SU-DHL-6 (cell line): Measurements from ENCODE around the gene ATP4A.

Experiments used
- H2AFZ ChIP-seq: fragments of 200-600 bp; sonication (generic); 2 replicates; pipeline ENCODE4 v1.6.1; 2014; ENCODE audit warnings: low read depth, mild to moderate bottlenecking, moderate library complexity, mixed read lengths, antibody characterized with exemption, low read length; ENCODE audit not compliant: severe bottlenecking
- H3F3A ChIP-seq: fragments of 200-600 bp; shearing (Covaris generic); 2 replicates; pipeline ENCODE4 v1.6.0; 2016; ENCODE audit warnings: antibody characterized with exemption, mild to moderate bottlenecking; ENCODE audit not compliant: insufficient read depth
- H3K27ac ChIP-seq: fragments of 200-600 bp; sonication (generic); 2 replicates; pipeline ENCODE4 v1.5.1; 2016; ENCODE audit warnings: low read depth, mild to moderate bottlenecking, low read length, moderate library complexity, mixed read lengths
- H3K27me3 ChIP-seq: fragments of 200-600 bp; sonication (generic), shearing (Covaris generic); 2 replicates; pipeline ENCODE4 v1.6.0; 2014; ENCODE audit warnings: mild to moderate bottlenecking, low read length
- H3K36me3 ChIP-seq: fragments of 200-600 bp; sonication (generic); 2 replicates; pipeline ENCODE4 v1.6.1; 2014; ENCODE audit warnings: mild to moderate bottlenecking, low read length, mixed read lengths
- H3K4me2 ChIP-seq: fragments of 300-600, 200-600 bp; shearing (Covaris generic), sonication (generic); 2 replicates; pipeline ENCODE4 v1.6.0; 2014; ENCODE audit warnings: low read length, low read depth, mild to moderate bottlenecking; ENCODE audit not compliant: poor library complexity, severe bottlenecking
- H3K4me3 ChIP-seq: fragments of 200-600 bp; sonication (generic); 2 replicates; pipeline ENCODE4 v1.5.1; 2014; ENCODE audit warnings: antibody characterized with exemption, low read length, mild to moderate bottlenecking, mixed read lengths; ENCODE audit not compliant: insufficient read depth, poor library complexity, severe bottlenecking
- H3K79me2 ChIP-seq: fragments of 200-600 bp; sonication (generic); 2 replicates; pipeline ENCODE4 v1.6.1; 2014; ENCODE audit warnings: mild to moderate bottlenecking, low read length, moderate library complexity; ENCODE audit not compliant: insufficient read depth
- H3K9ac ChIP-seq: fragments of 200-600 bp; sonication (generic); 2 replicates; pipeline ENCODE4 v1.7.0; 2014; ENCODE audit warnings: mild to moderate bottlenecking, low read length
- H3K9me2 ChIP-seq: fragments of 200-600 bp; sonication (generic); replicated peaks from 2 replicates; pipeline ENCODE4 v1.6.1; 2014; ENCODE audit warnings: low read length; ENCODE audit not compliant: insufficient read depth
- H3K9me3 ChIP-seq: fragments of 200-600 bp; sonication (generic); 2 replicates; pipeline ENCODE4 v1.6.1; 2014; ENCODE audit warnings: low read length, mixed read lengths; ENCODE audit not compliant: insufficient read depth
- H4K20me1 ChIP-seq: fragments of 200-600 bp; sonication (generic); 2 replicates; pipeline ENCODE4 v1.6.1; 2014; ENCODE audit warnings: low read depth, mild to moderate bottlenecking, antibody characterized with exemption, low read length, moderate library complexity, mixed read lengths
- EZH2phosphoT487 ChIP-seq: fragments of 200-600 bp; sonication (generic), shearing (Covaris generic); conservative IDR thresholded peaks from 2 replicates; pipeline ENCODE4 v1.6.1; 2018; ENCODE audit warnings: mild to moderate bottlenecking, antibody characterized with exemption, low read length, moderate library complexity, mixed read lengths
- TF ChIP-seq, protein P1 (sequence below): fragments of 200-600 bp; sonication (generic); IDR thresholded peaks from one replicate; pipeline ENCODE4 v1.5.1; 2017; ENCODE audit warnings: antibody characterized with exemption, mild to moderate bottlenecking, low read length, moderate library complexity; ENCODE audit not compliant: insufficient read depth, poor library complexity, severe bottlenecking

The ATP4A gene

DNA sequence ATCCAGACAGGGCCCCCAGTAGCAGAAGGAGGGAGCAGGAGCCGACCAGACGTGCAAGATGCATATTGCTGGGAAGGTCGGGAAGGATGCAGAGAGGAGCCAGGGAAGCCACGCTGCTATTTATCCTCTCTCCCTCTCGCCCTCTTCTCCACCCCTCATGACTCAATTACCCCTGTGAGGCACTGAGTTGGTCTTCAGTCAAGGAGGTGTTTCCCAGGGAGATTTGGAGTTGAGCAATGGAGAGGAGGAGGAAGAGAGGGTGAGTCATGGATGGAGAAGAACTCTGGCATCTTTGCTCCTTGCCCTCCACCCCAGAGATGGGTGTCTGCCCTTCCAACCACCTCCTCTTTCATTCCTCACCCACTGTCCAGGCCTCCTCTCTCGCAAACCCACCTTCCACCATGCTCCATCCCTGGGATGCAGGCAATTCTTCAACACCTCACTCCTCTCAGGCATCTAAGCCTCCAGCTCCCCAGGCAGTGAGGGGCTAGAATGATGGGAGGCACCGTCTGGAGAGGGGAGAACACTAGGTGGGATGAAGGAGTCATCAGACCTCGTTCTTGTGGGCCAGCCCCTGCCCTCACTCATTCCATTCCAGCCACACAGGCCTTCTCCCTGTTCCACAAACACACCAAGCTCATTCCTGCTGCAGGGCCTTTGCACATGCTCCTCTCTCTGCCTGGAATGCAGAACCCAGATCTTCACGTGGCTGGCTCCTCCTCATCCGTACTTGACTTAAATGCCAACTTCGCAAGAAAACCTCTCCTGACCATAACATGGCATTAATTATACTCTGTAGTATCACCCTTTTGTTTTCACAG, 35.0 kb downstream of the ATP4A start, which contains the start of gene SBSN:
SBSN (minus strand) TSS at position 94 of the 821 bp plus-strand sequence; CDS start at position 64, 30 bp downstream.
- Histone ChIP-seq H3K79me2 (no peaks in the 10 kb centered on the region), H2AFZ (no peak within 1 kb of the TSS), H3K9me2 (no peaks in the 10 kb centered on the region), H3K4me2 (no peak within 1 kb of the TSS), H3K36me3 (no peaks in the 10 kb centered on the region), H4K20me1 (no peaks in the 10 kb centered on the region), H3K27me3 (no peaks in the 10 kb centered on the region), H3F3A (no peaks in the 10 kb centered on the region), H3K9me3 (no peaks in the 10 kb centered on the region), H3K4me3 (no peak within 1 kb of the TSS), H3K9ac (no peak within 1 kb of the TSS), H3K27ac (no peak within 1 kb of the TSS)
- TF ChIP-seq, protein P1, sequence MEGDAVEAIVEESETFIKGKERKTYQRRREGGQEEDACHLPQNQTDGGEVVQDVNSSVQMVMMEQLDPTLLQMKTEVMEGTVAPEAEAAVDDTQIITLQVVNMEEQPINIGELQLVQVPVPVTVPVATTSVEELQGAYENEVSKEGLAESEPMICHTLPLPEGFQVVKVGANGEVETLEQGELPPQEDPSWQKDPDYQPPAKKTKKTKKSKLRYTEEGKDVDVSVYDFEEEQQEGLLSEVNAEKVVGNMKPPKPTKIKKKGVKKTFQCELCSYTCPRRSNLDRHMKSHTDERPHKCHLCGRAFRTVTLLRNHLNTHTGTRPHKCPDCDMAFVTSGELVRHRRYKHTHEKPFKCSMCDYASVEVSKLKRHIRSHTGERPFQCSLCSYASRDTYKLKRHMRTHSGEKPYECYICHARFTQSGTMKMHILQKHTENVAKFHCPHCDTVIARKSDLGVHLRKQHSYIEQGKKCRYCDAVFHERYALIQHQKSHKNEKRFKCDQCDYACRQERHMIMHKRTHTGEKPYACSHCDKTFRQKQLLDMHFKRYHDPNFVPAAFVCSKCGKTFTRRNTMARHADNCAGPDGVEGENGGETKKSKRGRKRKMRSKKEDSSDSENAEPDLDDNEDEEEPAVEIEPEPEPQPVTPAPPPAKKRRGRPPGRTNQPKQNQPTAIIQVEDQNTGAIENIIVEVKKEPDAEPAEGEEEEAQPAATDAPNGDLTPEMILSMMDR: no peak
- no peak for TF ChIP-seq EZH2phosphoT487

DNA sequence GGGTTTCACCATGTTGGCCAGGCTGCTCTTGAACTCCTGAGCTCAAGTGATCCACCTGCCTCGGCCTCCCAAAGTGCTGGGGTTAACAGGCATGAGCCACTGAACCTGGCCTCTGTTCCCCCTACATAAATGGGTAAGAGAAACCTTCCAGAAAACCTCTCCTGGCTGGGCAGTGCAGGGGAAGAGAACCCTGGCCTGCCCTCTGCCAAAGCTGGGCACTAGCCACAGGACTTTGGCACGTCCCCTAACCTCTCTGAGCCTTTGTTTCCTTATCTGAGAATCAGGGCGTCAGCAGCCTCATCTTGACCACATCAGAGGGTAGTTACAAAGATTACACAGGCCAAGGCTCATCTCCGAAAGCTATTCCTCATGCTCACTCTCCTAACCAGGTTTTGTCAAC, 37.6 kb downstream of the ATP4A start:
- H2AFZ ChIP-seq: no peak overlapping the region
- no peaks in the 10 kb centered on the region for H3K36me3 ChIP-seq
- H3K4me3 ChIP-seq: no peak overlapping the region
- H3K27me3 ChIP-seq: no peaks in the 10 kb centered on the region
- H4K20me1 ChIP-seq: no peaks in the 10 kb centered on the region
- no peaks in the 10 kb centered on the region for H3K9me2 ChIP-seq
- H3F3A ChIP-seq: no peaks in the 10 kb centered on the region
- no peak overlapping the region for H3K4me2 ChIP-seq
- H3K79me2 ChIP-seq: no peaks in the 10 kb centered on the region
- no peak overlapping the region for H3K9ac ChIP-seq
- no peak overlapping the region for H3K27ac ChIP-seq
- no peaks in the 10 kb centered on the region for H3K9me3 ChIP-seq
- TF ChIP-seq EZH2phosphoT487: no peak
- TF ChIP-seq, protein P1: no peak

DNA sequence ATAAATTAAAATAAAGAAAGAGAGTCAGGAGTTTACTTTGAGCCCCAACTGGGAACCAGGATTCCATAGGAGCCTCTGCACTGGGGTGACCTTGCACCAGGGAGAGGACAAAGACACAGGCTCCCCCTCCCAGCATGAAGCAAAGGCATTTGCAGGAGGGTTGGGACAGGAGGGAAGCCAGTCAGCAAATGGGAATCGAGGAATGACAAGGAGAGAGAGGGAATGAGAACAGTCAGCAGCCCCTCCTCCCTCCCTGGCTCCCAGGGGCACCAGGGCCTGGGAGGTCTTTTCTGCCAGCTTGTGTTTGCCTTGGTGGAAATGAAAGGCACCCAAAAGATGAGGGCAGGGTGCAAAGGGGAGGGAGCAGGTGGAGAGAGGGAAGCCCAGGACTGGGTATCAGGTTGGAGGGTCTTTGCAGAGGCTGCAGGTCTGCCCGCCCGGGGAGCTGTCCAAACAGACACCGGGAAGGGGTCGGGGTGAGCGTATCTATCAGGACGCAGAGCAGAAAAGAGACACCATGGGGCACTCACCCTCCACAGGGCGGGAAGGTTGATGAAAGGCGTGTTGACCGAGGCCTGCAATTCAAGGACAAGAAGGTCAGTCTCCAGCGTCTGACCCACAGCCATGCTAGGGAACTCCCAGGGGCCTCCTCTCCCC, 39.1 kb downstream of the ATP4A start:
- no peaks in the 10 kb centered on the region for H3K36me3 ChIP-seq
- H4K20me1 ChIP-seq: no peaks in the 10 kb centered on the region
- H3K9ac ChIP-seq: no peak overlapping the region
- no peak overlapping the region for H3K4me2 ChIP-seq
- no peaks in the 10 kb centered on the region for H3K79me2 ChIP-seq
- no peaks in the 10 kb centered on the region for H3K9me2 ChIP-seq
- H3F3A ChIP-seq: no peaks in the 10 kb centered on the region
- H2AFZ ChIP-seq: no peak overlapping the region
- H3K27me3 ChIP-seq: no peaks in the 10 kb centered on the region
- TF ChIP-seq, protein P1: no peak
- TF ChIP-seq EZH2phosphoT487: no peak
- no peak overlapping the region for H3K4me3 ChIP-seq
- no peaks in the 10 kb centered on the region for H3K9me3 ChIP-seq
- H3K27ac ChIP-seq: no peak overlapping the region
